ENCODE measurements around the gene GRK3.

DNA sequence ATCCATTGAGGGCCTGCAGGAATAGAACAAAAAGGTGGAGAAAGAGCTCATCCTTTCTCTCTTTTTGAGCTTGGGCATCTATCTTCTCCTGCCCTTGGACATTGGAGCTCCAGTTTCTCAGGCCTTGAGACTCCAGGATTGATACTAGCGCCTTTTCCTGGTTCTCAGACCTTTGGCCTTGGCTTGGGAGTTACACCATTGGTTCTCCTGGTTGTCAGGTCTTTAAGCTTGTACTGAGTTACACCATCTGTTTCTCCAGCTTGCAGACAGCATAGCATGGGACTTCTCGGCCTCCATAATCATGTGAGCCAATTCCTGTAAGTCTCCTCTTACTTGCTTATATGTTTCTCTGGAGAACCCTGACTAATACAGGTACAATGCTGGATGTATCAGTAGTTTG is 72.6 kb downstream of the GRK3 start:
- no peak for TF ChIP-seq NFRKB (IDR thresholded peaks at IDR 0.05)
- TF ChIP-seq ELF4 (IDR thresholded peaks at IDR 0.05) = no peak
- TF ChIP-seq FOXA1 (IDR thresholded peaks at IDR 0.05) = no peak
- no peak for TF ChIP-seq SP1 (IDR thresholded peaks at IDR 0.05)
- TF ChIP-seq ZNF384 (IDR thresholded peaks at IDR 0.05) = no peak
- TF ChIP-seq CTBP1 (IDR thresholded peaks at IDR 0.05; ENCODE audit: borderline replicate concordance) = no peak
- TF ChIP-seq TARDBP (IDR thresholded peaks at IDR 0.05) = no peak
- TF ChIP-seq ARNT (IDR thresholded peaks at IDR 0.05) = no peak
- TF ChIP-seq FOXK2 (IDR thresholded peaks at IDR 0.05) = no peak
- no peak for TF ChIP-seq HDGF (IDR thresholded peaks at IDR 0.05; ENCODE audit: borderline replicate concordance)
- no peak for TF ChIP-seq BHLHE40 (IDR thresholded peaks at IDR 0.05; ENCODE audit: borderline replicate concordance)
- TF ChIP-seq LEF1 (IDR thresholded peaks at IDR 0.05; ENCODE audit: borderline replicate concordance) = no peak
- no peak for TF ChIP-seq FOXM1 (IDR thresholded peaks at IDR 0.05; ENCODE audit: borderline replicate concordance)
